HL-60 (cell line): Measurements from ENCODE around the gene RSPH1.

Experiments used
- DNase-seq, 2 experiments: peaks; one replicate each; pipeline ENCODE4 v3.0.0-alpha.2; 2010 to 2020; ENCODE audit warnings: low read depth in 1 of 2, low spot score in 1 of 2
- H3K27ac ChIP-seq: fragments of 250-450 bp; sonication (Bioruptor Pico); replicated peaks from 2 replicates; pipeline ENCODE4 v1.5.1; 2020; ENCODE audit warnings: mild to moderate bottlenecking, moderate library complexity
- H3K27me3 ChIP-seq: fragments of 250-450 bp; sonication (Bioruptor Pico); 2 replicates; pipeline ENCODE4 v1.5.1; 2021; ENCODE audit warnings: mild to moderate bottlenecking, moderate library complexity; ENCODE audit not compliant: insufficient read depth, poor library complexity, severe bottlenecking
- H3K4me3 ChIP-seq: replicated peaks from 2 replicates; pipeline ENCODE4 v1.5.1; 2011; ENCODE audit warnings: mild to moderate bottlenecking, control low read depth, low read length; ENCODE audit not compliant: insufficient read depth
- CTCF ChIP-seq: IDR thresholded peaks from one replicate; pipeline ENCODE4 v1.5.1; 2011; ENCODE audit warnings: low read length, control low read depth, inconsistent platforms; ENCODE audit not compliant: insufficient read depth
- GABPA ChIP-seq: IDR thresholded peaks from 2 replicates; pipeline ENCODE4 v1.6.1; 2012; ENCODE audit warnings: low read depth
- POLR2AphosphoS5 ChIP-seq: IDR thresholded peaks from 2 replicates; pipeline ENCODE4 v1.6.1; 2012; ENCODE audit warnings: low read depth
- REST ChIP-seq: IDR thresholded peaks from 2 replicates; pipeline ENCODE4 v1.6.1; 2012; ENCODE audit warnings: low read depth; ENCODE audit not compliant: insufficient replicate concordance
- SPI1 ChIP-seq: IDR thresholded peaks from 2 replicates; pipeline ENCODE4 v1.6.1; 2012; ENCODE audit warnings: low read depth, mild to moderate bottlenecking, borderline replicate concordance

The RSPH1 gene

GRCh38 chr21:42512346-42513034, 16.5 kb upstream of the RSPH1 start:
- TF ChIP-seq REST (no peak), CTCF (no peak)
- no peaks in the 10 kb centered on the region for H3K27me3 ChIP-seq
- no peak overlapping the region for H3K27ac ChIP-seq
- no peak for DNase-seq
- no peak overlapping the region for H3K4me3 ChIP-seq

GRCh38 chr21:42509244-42509643, 13.2 kb upstream of the RSPH1 start:
- Histone ChIP-seq H3K4me3 (no peak overlapping the region), H3K27me3 (no peaks in the 10 kb centered on the region), H3K27ac (no peak overlapping the region)
- DNase-seq: no peak
- TF ChIP-seq POLR2AphosphoS5: no peak
- no peak for TF ChIP-seq SPI1
- no peak for TF ChIP-seq CTCF
- TF ChIP-seq REST: no peak
- TF ChIP-seq GABPA: no peak

GRCh38 chr21:42508371-42508770, 12.3 kb upstream of the RSPH1 start:
- H3K27me3 ChIP-seq: no peaks in the 10 kb centered on the region
- H3K4me3 ChIP-seq: no peak overlapping the region
- no peak overlapping the region for H3K27ac ChIP-seq
- TF ChIP-seq REST: no peak
- no peak for TF ChIP-seq GABPA
- TF ChIP-seq POLR2AphosphoS5: no peak
- DNase-seq: no peak

GRCh38 chr21:42507418-42507817, 11.4 kb upstream of the RSPH1 start:
- TF ChIP-seq POLR2AphosphoS5: no peak
- no peak for TF ChIP-seq REST
- TF ChIP-seq SPI1: no peak
- no peak for TF ChIP-seq GABPA
- no peak for TF ChIP-seq CTCF
- no peak for DNase-seq
- Histone ChIP-seq H3K4me3 (no peak overlapping the region), H3K27me3 (no peaks in the 10 kb centered on the region), H3K27ac (no peak overlapping the region)
